T-helper 9 cell (primary cell): ENCODE results near the gene RFESD.

Experiments
- DNase-seq: peaks from one replicate; pipeline ENCODE4 v3.0.0-alpha.2; 2020
- total RNA-seq, 2 donors: gene quantifications; one replicate each; lab custom pipeline; 2026; lab: John Stamatoyannopoulos, UW

RFESD gene
- 1.2 to 4.7 reads per million in 2 donors for total RNA-seq

- peak; percentile 90 for DNase-seq
Measured at GRCh38 chr5:95646569-95647431, at the start of gene RFESD. RFESD (plus strand) TSS chr5:95646777; CDS start chr5:95652272, 5,495 bp downstream.

DNA sequence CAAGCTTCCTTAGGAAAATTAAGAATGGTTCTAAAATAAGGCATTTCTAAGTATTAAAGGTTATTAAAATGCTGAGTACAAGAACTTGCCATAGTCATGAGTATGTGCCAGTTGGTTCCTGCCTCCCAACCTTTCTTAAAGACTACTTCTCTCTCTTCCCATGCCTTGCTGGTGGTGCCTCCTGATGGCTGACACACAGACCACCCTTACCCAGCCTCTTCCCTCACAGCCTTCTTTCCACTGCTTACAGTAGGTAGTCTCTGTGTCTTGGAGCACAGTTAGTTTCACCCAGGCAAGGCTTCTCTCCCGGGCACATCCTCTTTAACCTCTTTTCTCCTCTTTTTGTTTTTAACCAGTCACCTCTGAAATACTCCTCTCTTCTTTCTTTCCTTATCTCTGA, 47.3 kb upstream of the RFESD start:
- no peak for DNase-seq

DNA sequence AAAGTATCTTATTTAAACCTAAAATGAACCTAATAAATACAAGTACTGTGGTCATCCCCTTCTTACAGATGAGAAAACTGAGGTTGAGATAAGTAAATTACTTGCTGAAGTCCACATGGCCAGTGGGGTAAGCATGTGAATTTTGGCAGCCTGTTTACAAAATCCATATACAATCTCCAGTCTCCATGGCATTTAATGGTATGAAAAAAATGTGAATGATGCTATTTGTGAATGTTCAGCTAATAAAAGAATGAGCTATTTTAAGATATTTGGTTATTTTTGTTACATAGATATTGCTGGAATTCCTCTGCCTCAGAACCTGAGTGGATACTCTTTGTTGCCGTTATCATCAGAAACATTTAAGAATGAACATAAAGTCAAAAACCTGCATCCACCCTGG, 46.0 kb upstream of the RFESD start:
- no peak for DNase-seq

GRCh38 chr5:95605786-95606185, 40.8 kb upstream of the RFESD start:
- DNase-seq, result no peak

- no peak for DNase-seq
Measured at GRCh38 chr5:95606419-95606818, 40.2 kb upstream of the RFESD start.

- DNase-seq, result no peak
Measured at GRCh38 chr5:95609711-95610110, 36.9 kb upstream of the RFESD start.

- no peak for DNase-seq
Measured at GRCh38 chr5:95610546-95610945, 36.0 kb upstream of the RFESD start.

- DNase-seq, result no peak
Measured at GRCh38 chr5:95611396-95611795, 35.2 kb upstream of the RFESD start.

DNA sequence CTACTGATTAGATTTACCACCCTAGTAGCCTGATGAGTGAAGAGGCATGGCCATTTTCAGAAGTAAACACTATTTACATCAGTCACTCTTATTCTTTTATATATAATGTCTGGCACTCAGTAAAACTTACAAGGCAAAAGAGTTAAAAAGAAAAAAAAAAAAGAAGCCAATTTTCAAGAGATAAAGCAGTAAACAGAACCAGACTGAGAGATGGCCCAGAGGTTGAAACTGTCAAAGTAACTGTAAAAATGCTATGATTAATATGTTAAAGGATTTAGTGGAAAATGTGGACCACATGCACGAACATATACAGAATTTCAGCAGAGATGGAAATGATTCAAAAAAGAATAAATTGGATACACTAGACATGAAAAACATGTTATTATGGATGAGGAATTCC, 33.1 kb upstream of the RFESD start:
- DNase-seq, result no peak

- DNase-seq, result no peak
Measured at GRCh38 chr5:95615164-95615467, 31.5 kb upstream of the RFESD start.

GRCh38 chr5:95617057-95617456, 29.5 kb upstream of the RFESD start:
- no peak for DNase-seq

DNA sequence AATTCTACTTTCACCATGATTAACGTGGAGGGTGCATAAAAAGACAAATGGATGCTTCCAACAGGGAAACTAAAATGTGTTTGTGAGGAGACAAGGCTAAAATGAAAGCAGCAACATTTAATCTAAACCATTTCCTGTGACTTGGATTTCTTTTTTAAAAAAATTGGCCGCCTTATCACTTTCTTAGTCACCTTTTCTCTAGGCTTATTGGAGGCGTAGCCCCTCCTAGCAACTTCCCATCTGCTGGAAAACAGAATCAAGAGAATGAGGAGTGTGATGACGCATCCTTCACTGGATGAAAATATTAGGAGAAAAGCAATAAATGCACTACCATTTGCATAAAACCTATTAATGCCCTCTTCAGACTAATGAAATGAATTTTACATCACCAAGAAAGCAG, 27.5 kb upstream of the RFESD start:
- no peak for DNase-seq

GRCh38 chr5:95619514-95620029, 27.0 kb upstream of the RFESD start:
- DNase-seq, result no peak

- peak; percentile 49 for DNase-seq
Measured at GRCh38 chr5:95620030-95620869, 26.3 kb upstream of the RFESD start, which contains the start of gene GPR150. GPR150 (plus strand) TSS chr5:95620087; CDS start chr5:95620276, 189 bp downstream.

GRCh38 chr5:95620870-95621838, 25.4 kb upstream of the RFESD start:
- DNase-seq, result peak; percentile 32

- peak; percentile 17 for DNase-seq
Measured at GRCh38 chr5:95621839-95622629, 24.5 kb upstream of the RFESD start.

DNA sequence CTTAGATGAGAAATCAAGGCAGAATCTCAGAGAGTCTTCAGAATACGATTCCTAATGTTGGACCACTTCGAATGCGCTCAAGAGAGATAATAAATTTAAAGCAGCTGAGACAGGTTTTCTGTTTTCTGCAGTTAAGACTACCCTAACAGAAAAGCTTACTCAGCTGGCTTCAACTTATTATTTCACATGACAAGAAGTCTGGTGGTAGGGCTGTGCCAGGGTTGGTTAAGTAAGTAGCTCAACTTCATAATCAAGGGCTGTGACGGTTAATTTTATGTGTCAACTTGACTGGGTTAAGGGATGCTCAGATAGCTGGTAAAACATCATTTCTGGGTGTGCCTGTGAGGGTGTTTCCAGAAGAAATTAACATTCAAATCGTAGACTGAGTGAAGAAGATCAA, 22.9 kb upstream of the RFESD start:
- no peak for DNase-seq

GRCh38 chr5:95624368-95624767, 22.2 kb upstream of the RFESD start:
- DNase-seq, result no peak

- DNase-seq, result no peak
Measured at GRCh38 chr5:95626701-95627100, 19.9 kb upstream of the RFESD start.

DNA sequence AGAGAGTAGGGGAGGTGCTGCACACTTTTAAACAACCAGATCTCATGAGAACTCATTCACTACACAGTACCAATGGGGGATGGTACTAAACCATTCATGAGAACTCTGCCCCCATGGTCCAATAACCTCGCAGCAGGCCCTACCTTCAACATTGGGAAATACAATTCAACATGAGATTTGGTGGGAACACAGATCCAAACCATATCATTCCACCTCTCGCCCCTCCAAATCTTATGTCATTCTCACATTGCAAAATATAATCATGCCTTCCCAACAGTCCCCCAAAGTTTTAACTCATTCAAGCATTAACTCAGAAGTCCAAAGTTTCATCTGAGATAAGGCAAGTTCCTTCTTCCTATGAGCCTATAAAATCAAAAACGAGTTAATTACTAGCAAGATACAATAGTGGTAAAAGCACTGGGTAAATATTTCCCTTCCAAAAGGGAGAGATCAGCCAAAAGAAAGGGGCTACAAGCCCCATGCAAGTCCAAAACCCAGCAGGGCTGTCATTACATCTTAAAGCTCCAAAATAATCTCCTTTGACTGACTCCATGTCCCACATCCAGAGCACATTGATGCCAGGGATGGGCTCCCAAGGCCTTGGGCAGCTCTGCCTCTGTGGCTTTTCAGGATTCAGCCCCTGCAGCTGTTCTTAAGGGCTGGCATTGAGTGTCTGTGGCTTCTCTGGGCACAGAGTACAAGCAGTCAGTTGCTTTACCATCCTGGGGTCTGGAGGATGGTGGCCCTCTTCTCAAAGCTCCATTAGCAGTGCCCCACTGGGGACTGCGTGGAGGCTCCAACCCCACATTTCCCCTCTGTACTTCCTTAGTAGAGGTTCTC, 18.4 kb upstream of the RFESD start:
- no peak for DNase-seq

- DNase-seq, result no peak
Measured at GRCh38 chr5:95628933-95629332, 17.6 kb upstream of the RFESD start.
